Fibroblast of the aortic adventitia (primary cell): ENCODE results near the gene KRT13. TPM values are rescaled to one million over a fixed set of nuclear protein-coding genes. Genes with fewer than 3 reads are reported as not detected.

Experiments used
- DNase-seq: peaks from one replicate; pipeline ENCODE4 v3.0.0-alpha.2; 2010; ENCODE audit warnings: low read depth
- H3K4me3 ChIP-seq: 2 replicates; pipeline ENCODE4 v1.5.1; 2011; ENCODE audit warnings: low read depth, mild to moderate bottlenecking, control low read depth, low read length, moderate library complexity
- CTCF ChIP-seq: IDR thresholded peaks from 2 replicates; pipeline ENCODE4 v1.5.1; 2011; ENCODE audit warnings: mild to moderate bottlenecking, low read length, control low read depth, inconsistent platforms; ENCODE audit not compliant: insufficient read depth
- total RNA-seq: library from RNA; depleted of rRNA; stranded (reverse); fragments of >200 nt; gene quantifications from 2 replicates; pipeline ENCODE4 v1.2.3, GENCODE V29; 2012; ENCODE audit warnings: low replicate concordance

KRT13 gene
- total RNA-seq, 1 donor: not detected

GRCh38 chr17:41494524-41494923 lies 10.9 kb downstream of the KRT13 start:
- DNase-seq: peak; percentile 22
- TF ChIP-seq CTCF: no peak
- H3K4me3 ChIP-seq: no peak overlapping the region

GRCh38 chr17:41492771-41493170 lies 12.6 kb downstream of the KRT13 start:
- peak; percentile 59 for DNase-seq
- no peak overlapping the region for H3K4me3 ChIP-seq
- no peak for TF ChIP-seq CTCF

- DNase-seq: peak; percentile 17
- no peak for TF ChIP-seq CTCF
- H3K4me3 ChIP-seq: no peak overlapping the region
Observed at GRCh38 chr17:41492351-41492750, 13.1 kb downstream of the KRT13 start.

GRCh38 chr17:41491476-41491875 lies 13.9 kb downstream of the KRT13 start:
- H3K4me3 ChIP-seq: no peak overlapping the region
- no peak for TF ChIP-seq CTCF
- no peak for DNase-seq

- no peak for DNase-seq
- no peak for TF ChIP-seq CTCF
- no peak overlapping the region for H3K4me3 ChIP-seq
Observed at GRCh38 chr17:41490000-41490990, 15.1 kb downstream of the KRT13 start.

GRCh38 chr17:41489531-41489930 lies 15.9 kb downstream of the KRT13 start, which contains the start of gene KRT36:
TSS of gene KRT36 (minus strand) at chr17:41489910. CDS start at chr17:41489864, 46 bp downstream.
- no peak within 1 kb of the TSS for H3K4me3 ChIP-seq
- no peak for DNase-seq
- TF ChIP-seq CTCF: no peak
